HL-60 (cell line): ENCODE measurements around the gene PCDHA11.
"Not testable (repeated sequence)": the region's sequence is repeated elsewhere in the genome, so short reads cannot be mapped to it uniquely, and the experiment has no call there.

Source experiments
- DNase-seq, 2 experiments: peaks; one replicate each; pipeline ENCODE4 v3.0.0-alpha.2; 2010 to 2020; ENCODE audit warnings: low read depth in 1 of 2, low spot score in 1 of 2
- H3K27ac ChIP-seq: fragments of 250-450 bp; sonication (Bioruptor Pico); replicated peaks from 2 replicates; pipeline ENCODE4 v1.5.1; 2020; ENCODE audit warnings: mild to moderate bottlenecking, moderate library complexity
- H3K27me3 ChIP-seq: fragments of 250-450 bp; sonication (Bioruptor Pico); 2 replicates; pipeline ENCODE4 v1.5.1; 2021; ENCODE audit warnings: mild to moderate bottlenecking, moderate library complexity; ENCODE audit not compliant: insufficient read depth, poor library complexity, severe bottlenecking
- H3K4me3 ChIP-seq: replicated peaks from 2 replicates; pipeline ENCODE4 v1.5.1; 2011; ENCODE audit warnings: mild to moderate bottlenecking, control low read depth, low read length; ENCODE audit not compliant: insufficient read depth
- CTCF ChIP-seq: IDR thresholded peaks from one replicate; pipeline ENCODE4 v1.5.1; 2011; ENCODE audit warnings: low read length, control low read depth, inconsistent platforms; ENCODE audit not compliant: insufficient read depth
- GABPA ChIP-seq: IDR thresholded peaks from 2 replicates; pipeline ENCODE4 v1.6.1; 2012; ENCODE audit warnings: low read depth
- POLR2AphosphoS5 ChIP-seq: IDR thresholded peaks from 2 replicates; pipeline ENCODE4 v1.6.1; 2012; ENCODE audit warnings: low read depth
- SPI1 ChIP-seq: IDR thresholded peaks from 2 replicates; pipeline ENCODE4 v1.6.1; 2012; ENCODE audit warnings: low read depth, mild to moderate bottlenecking, borderline replicate concordance
- TF ChIP-seq, protein P1 (sequence below): IDR thresholded peaks from 2 replicates; pipeline ENCODE4 v1.6.1; 2012; ENCODE audit warnings: low read depth; ENCODE audit not compliant: insufficient replicate concordance

PCDHA11 gene

GRCh38 chr5:140823475-140823874, 45.3 kb upstream of the PCDHA11 start:
- no peak overlapping the region for H3K27ac ChIP-seq
- DNase-seq: no peak
- TF ChIP-seq POLR2AphosphoS5 (no peak), SPI1 (no peak), CTCF (no peak), GABPA (no peak)
- TF ChIP-seq, protein P1, sequence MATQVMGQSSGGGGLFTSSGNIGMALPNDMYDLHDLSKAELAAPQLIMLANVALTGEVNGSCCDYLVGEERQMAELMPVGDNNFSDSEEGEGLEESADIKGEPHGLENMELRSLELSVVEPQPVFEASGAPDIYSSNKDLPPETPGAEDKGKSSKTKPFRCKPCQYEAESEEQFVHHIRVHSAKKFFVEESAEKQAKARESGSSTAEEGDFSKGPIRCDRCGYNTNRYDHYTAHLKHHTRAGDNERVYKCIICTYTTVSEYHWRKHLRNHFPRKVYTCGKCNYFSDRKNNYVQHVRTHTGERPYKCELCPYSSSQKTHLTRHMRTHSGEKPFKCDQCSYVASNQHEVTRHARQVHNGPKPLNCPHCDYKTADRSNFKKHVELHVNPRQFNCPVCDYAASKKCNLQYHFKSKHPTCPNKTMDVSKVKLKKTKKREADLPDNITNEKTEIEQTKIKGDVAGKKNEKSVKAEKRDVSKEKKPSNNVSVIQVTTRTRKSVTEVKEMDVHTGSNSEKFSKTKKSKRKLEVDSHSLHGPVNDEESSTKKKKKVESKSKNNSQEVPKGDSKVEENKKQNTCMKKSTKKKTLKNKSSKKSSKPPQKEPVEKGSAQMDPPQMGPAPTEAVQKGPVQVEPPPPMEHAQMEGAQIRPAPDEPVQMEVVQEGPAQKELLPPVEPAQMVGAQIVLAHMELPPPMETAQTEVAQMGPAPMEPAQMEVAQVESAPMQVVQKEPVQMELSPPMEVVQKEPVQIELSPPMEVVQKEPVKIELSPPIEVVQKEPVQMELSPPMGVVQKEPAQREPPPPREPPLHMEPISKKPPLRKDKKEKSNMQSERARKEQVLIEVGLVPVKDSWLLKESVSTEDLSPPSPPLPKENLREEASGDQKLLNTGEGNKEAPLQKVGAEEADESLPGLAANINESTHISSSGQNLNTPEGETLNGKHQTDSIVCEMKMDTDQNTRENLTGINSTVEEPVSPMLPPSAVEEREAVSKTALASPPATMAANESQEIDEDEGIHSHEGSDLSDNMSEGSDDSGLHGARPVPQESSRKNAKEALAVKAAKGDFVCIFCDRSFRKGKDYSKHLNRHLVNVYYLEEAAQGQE: no peak
- peaks cover 5% of the 10 kb centered on the region for H3K27me3 ChIP-seq
- H3K4me3 ChIP-seq: no peak overlapping the region

- Histone ChIP-seq H3K27me3 (peaks cover 5% of the 10 kb centered on the region), H3K27ac (no peak within 1 kb of the TSS), H3K4me3 (no peak within 1 kb of the TSS)
- DNase-seq: no peak
- TF ChIP-seq, protein P1: no peak
- TF ChIP-seq POLR2AphosphoS5: no peak
- no peak for TF ChIP-seq SPI1
- no peak for TF ChIP-seq CTCF
- TF ChIP-seq GABPA: no peak
These were observed 40.9 kb upstream of the PCDHA11 start, which contains the start of gene PCDHA6 for GRCh38 chr5:140827704-140828361. TSS of gene PCDHA6 (plus strand) at chr5:140827960. CDS start at chr5:140828092, 132 bp downstream.

DNA sequence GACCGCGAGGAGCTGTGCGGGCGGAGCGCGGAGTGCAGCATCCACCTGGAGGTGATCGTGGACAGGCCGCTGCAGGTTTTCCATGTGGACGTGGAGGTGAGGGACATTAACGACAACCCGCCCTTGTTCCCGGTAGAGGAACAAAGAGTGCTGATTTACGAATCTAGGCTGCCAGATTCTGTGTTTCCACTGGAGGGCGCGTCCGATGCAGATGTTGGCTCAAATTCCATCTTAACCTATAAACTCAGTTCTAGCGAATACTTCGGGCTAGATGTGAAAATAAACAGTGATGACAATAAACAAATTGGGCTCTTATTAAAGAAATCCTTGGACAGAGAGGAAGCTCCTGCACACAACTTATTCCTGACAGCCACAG, 40.4 kb upstream of the PCDHA11 start:
- no peak overlapping the region for H3K27ac ChIP-seq
- TF ChIP-seq SPI1: no peak
- no peak for TF ChIP-seq POLR2AphosphoS5
- TF ChIP-seq GABPA: no peak
- TF ChIP-seq, protein P1: no peak
- no peak for TF ChIP-seq CTCF
- H3K27me3 ChIP-seq: peaks cover 5% of the 10 kb centered on the region
- no peak for DNase-seq
- no peak overlapping the region for H3K4me3 ChIP-seq

- not testable (repeated sequence) for H3K4me3 ChIP-seq, H3K27ac ChIP-seq, DNase-seq, H3K27me3 ChIP-seq
These were observed 39.0 kb upstream of the PCDHA11 start for GRCh38 chr5:140829511-140830501.
